RWPE2 (cell line): ENCODE results near the gene AP2M1.

Experiments
- ATAC-seq: fragments of 200-7000 bp; cut with Tn5 transposase; 3 replicates; pipeline ENCODE4 v1.9.1; 2021; ENCODE audit warnings: low read depth
- DNase-seq: peaks from one replicate; pipeline ENCODE4 v3.0.0-alpha.2; 2020; ENCODE audit warnings: low spot score
- H3K27ac ChIP-seq: fragments of 450-650 bp; 2 replicates; pipeline ENCODE4 v1.5.1; 2017; ENCODE audit warnings: mild to moderate bottlenecking; ENCODE audit not compliant: poor library complexity, severe bottlenecking
- H3K27me3 ChIP-seq: fragments of 250-450 bp; sonication (Bioruptor Pico); 2 replicates; pipeline ENCODE4 v1.5.1; 2021; ENCODE audit warnings: mild to moderate bottlenecking, moderate library complexity; ENCODE audit not compliant: insufficient read depth, poor library complexity, severe bottlenecking
- H3K36me3 ChIP-seq: fragments of 250-450 bp; sonication (Bioruptor Pico); 2 replicates; pipeline ENCODE4 v1.5.1; 2020; ENCODE audit warnings: low read depth, mild to moderate bottlenecking, moderate library complexity
- H3K4me1 ChIP-seq: fragments of 250-450 bp; sonication (Bioruptor Pico); 2 replicates; pipeline ENCODE4 v1.5.1; 2021; ENCODE audit warnings: mild to moderate bottlenecking, moderate library complexity; ENCODE audit not compliant: insufficient read depth, poor library complexity, severe bottlenecking
- H3K4me3 ChIP-seq: fragments of 250-450 bp; sonication (Bioruptor Pico); 2 replicates; pipeline ENCODE4 v1.5.1; 2021; ENCODE audit warnings: mild to moderate bottlenecking, moderate library complexity; ENCODE audit not compliant: severe bottlenecking
- H3K9me3 ChIP-seq: fragments of 250-450 bp; sonication (Bioruptor Pico); 2 replicates; pipeline ENCODE4 v1.5.1; 2021; ENCODE audit warnings: mild to moderate bottlenecking, moderate library complexity; ENCODE audit not compliant: severe bottlenecking
- CTCF ChIP-seq: fragments of 450-650 bp; IDR thresholded peaks from one replicate; pipeline ENCODE4 v1.5.1; 2017; ENCODE audit warnings: mild to moderate bottlenecking, moderate library complexity; ENCODE audit not compliant: poor library complexity, severe bottlenecking

The AP2M1 gene

GRCh38 chr3:184140436-184140835 lies 34.2 kb upstream of the AP2M1 start:
- Histone ChIP-seq H3K4me3 (no peak overlapping the region), H3K36me3 (peaks cover 75% of the 10 kb centered on the region), H3K4me1 (no peaks in the 10 kb centered on the region), H3K27ac (no peak overlapping the region), H3K27me3 (no peaks in the 10 kb centered on the region), H3K9me3 (no peaks in the 10 kb centered on the region)
- no peak for TF ChIP-seq CTCF
- ATAC-seq (no peak), DNase-seq (no peak)

GRCh38 chr3:184142199-184142598 lies 32.5 kb upstream of the AP2M1 start:
- Histone ChIP-seq H3K4me1 (no peaks in the 10 kb centered on the region), H3K36me3 (peaks cover 70% of the 10 kb centered on the region), H3K27ac (no peak overlapping the region), H3K9me3 (no peaks in the 10 kb centered on the region), H3K4me3 (no peak overlapping the region), H3K27me3 (no peaks in the 10 kb centered on the region)
- ATAC-seq: no peak
- no peak for TF ChIP-seq CTCF
- DNase-seq: no peak

- no peak for DNase-seq
- Histone ChIP-seq H3K9me3 (no peaks in the 10 kb centered on the region), H3K4me1 (no peaks in the 10 kb centered on the region), H3K4me3 (no peak overlapping the region), H3K27me3 (no peaks in the 10 kb centered on the region), H3K27ac (no peak overlapping the region), H3K36me3 (peaks cover 65% of the 10 kb centered on the region)
- ATAC-seq: no peak
- no peak for TF ChIP-seq CTCF
Observed at GRCh38 chr3:184143327-184143726, 31.3 kb upstream of the AP2M1 start.

GRCh38 chr3:184144505-184144904 lies 30.1 kb upstream of the AP2M1 start:
- H3K27me3 ChIP-seq: no peaks in the 10 kb centered on the region
- DNase-seq (no peak), ATAC-seq (no peak)
- no peak for TF ChIP-seq CTCF
- no peaks in the 10 kb centered on the region for H3K4me1 ChIP-seq
- H3K27ac ChIP-seq: no peak overlapping the region
- H3K9me3 ChIP-seq: no peaks in the 10 kb centered on the region
- H3K4me3 ChIP-seq: no peak overlapping the region
- peaks cover 58% of the 10 kb centered on the region for H3K36me3 ChIP-seq

- ATAC-seq: peak; percentile 92
- Histone ChIP-seq H3K27ac (no peak overlapping the region), H3K36me3 (peaks cover 52% of the 10 kb centered on the region), H3K4me3 (no peak overlapping the region), H3K27me3 (no peaks in the 10 kb centered on the region), H3K9me3 (no peaks in the 10 kb centered on the region), H3K4me1 (no peaks in the 10 kb centered on the region)
- peak; percentile 71 for TF ChIP-seq CTCF
- no peak for DNase-seq
Observed at GRCh38 chr3:184145111-184145524, 29.5 kb upstream of the AP2M1 start.
